Measurements from ENCODE around the gene CCDC122. TPM values are rescaled to one million over a fixed set of nuclear protein-coding genes. Genes with fewer than 3 reads are reported as not detected.

The CCDC122 gene
- total RNA-seq, 1 donor from 2014 or later, result 4.9 TPM

DNA sequence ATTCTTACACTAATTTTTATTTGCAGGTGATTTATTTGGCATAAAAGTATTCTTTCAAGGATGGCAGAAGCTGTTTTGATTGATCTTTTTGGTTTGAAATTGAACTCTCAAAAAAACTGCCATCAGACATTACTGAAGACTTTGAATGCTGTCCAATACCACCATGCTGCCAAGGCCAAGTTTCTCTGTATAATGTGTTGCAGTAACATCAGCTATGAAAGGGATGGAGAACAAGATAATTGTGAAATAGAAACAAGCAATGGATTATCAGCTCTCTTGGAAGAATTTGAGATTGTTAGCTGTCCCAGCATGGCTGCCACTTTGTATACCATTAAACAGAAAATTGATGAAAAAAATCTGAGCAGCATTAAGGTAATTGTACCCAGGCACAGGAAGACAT is 1.4 kb upstream of the CCDC122 start:
- DNase-seq (no peak), ATAC-seq (no peak)
- Histone ChIP-seq H3K36me3 (no peaks in the 10 kb centered on the region), H3K27me3 (no peaks in the 10 kb centered on the region), H3K27ac (no peak overlapping the region), H3K9me3 (no peaks in the 10 kb centered on the region), H3K4me1 (peaks cover 7% of the 10 kb centered on the region), H3K4me3 (no peak overlapping the region)
- TF ChIP-seq CTCF (IDR thresholded peaks at IDR 0.05), result no peak
- intact Hi-C loops (cut with DNase I), result no loop called here

DNA sequence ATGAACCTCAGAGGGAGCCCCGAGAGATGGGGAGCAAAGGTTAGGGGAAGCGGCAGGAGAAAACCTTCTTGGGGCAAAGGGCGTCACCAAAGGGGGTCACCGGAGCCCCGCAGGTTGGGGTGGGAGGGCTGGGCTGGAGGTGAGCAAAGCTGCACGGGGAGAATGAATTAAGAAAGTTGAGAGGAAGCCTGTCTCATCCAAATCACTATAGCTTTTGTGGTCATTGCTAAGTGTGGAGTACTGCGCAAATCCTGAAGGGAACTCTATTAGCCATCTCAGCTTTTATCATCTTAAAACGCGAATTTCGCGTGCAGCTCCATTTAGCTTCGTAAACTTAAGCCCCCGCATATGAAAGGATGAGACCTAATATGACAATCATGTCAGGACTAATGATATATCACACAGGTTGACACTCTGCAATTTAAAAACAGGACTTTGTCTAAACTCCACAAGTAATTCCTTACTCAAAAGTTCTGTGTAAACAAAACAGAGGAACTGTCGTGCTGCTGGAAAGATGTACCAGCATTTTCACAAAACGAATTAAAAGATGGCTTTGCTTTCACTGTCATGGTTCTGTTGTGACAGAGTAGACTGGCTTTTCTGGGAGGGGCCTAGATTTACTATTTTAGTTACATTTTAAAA is 795 bp upstream of the CCDC122 start:
- H3K4me1 ChIP-seq, result peaks cover 7% of the 10 kb centered on the region

GRCh38 chr13:43879755-43880181 is 228 bp upstream of the CCDC122 start, which contains the start of gene LACC1:
Gene LACC1 (plus strand): TSS chr13:43879904. CDS start chr13:43880986, 1,082 bp downstream.
- Histone ChIP-seq H3K4me1 (peaks cover 7% of the 10 kb centered on the region), H3K27ac (peak within 1 kb of the TSS; percentile 97), H3K36me3 (no peaks in the 10 kb centered on the region), H3K9me3 (no peaks in the 10 kb centered on the region), H3K27me3 (no peaks in the 10 kb centered on the region), H3K4me3 (peak within 1 kb of the TSS; percentile 78)
- intact Hi-C loops (cut with DNase I), result no loop called here
- DNase-seq, result no peak
- ATAC-seq, result peak; percentile 89
- no peak for TF ChIP-seq CTCF (IDR thresholded peaks at IDR 0.05)

More for the DNA sequence above, 795 bp upstream of the CCDC122 start:
- H3K27me3 ChIP-seq, result no peaks in the 10 kb centered on the region
- H3K36me3 ChIP-seq, result no peaks in the 10 kb centered on the region
- H3K4me3 ChIP-seq, result peak overlapping the region; percentile 78
- H3K27ac ChIP-seq, result peak overlapping the region; percentile 97
- intact Hi-C loops (cut with DNase I), result no loop called here
- no peak for TF ChIP-seq CTCF (IDR thresholded peaks at IDR 0.05)
- H3K9me3 ChIP-seq, result no peaks in the 10 kb centered on the region
- no peak for DNase-seq
- no peak for ATAC-seq

DNA sequence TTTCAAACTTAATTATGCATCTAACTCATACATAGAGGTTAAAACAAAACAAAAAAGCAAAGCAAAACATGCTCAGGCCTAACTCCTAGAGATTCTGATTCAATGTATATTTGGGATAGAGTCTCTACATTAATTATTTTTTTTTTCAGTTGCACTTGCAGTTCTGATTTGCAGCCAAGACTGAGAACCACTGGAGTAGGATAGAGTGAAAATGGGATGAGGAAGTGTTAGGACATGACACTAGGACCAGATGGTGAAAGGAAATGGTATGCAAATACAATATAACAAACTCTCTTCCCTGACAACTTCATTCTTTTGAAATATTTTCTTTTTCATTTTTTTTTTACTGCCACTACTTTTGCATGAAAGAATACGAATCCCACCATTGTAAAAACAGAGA is 1.8 kb downstream of the CCDC122 start:
- intact Hi-C loops (cut with DNase I), result no loop called here
- peaks cover 7% of the 10 kb centered on the region for H3K4me1 ChIP-seq
- no peak for TF ChIP-seq CTCF (IDR thresholded peaks at IDR 0.05)
- no peaks in the 10 kb centered on the region for H3K36me3 ChIP-seq
- H3K4me3 ChIP-seq, result no peak overlapping the region
- no peaks in the 10 kb centered on the region for H3K9me3 ChIP-seq
- ATAC-seq, result no peak
- H3K27ac ChIP-seq, result no peak overlapping the region
- no peak for DNase-seq
- no peaks in the 10 kb centered on the region for H3K27me3 ChIP-seq

- DNase-seq (no peak), ATAC-seq (no peak)
- TF ChIP-seq CTCF (IDR thresholded peaks at IDR 0.05), result no peak
- Histone ChIP-seq H3K4me3 (no peak overlapping the region), H3K4me1 (peaks cover 7% of the 10 kb centered on the region), H3K36me3 (no peaks in the 10 kb centered on the region), H3K9me3 (no peaks in the 10 kb centered on the region), H3K27me3 (no peaks in the 10 kb centered on the region), H3K27ac (no peak overlapping the region)
- intact Hi-C loops (cut with DNase I), result no loop called here
Observed at GRCh38 chr13:43877326-43877725, 2.2 kb downstream of the CCDC122 start.

Measured in upper lobe of right lung (tissue), 1 donor.